Measurements from ENCODE around the gene SLC25A30.

DNA sequence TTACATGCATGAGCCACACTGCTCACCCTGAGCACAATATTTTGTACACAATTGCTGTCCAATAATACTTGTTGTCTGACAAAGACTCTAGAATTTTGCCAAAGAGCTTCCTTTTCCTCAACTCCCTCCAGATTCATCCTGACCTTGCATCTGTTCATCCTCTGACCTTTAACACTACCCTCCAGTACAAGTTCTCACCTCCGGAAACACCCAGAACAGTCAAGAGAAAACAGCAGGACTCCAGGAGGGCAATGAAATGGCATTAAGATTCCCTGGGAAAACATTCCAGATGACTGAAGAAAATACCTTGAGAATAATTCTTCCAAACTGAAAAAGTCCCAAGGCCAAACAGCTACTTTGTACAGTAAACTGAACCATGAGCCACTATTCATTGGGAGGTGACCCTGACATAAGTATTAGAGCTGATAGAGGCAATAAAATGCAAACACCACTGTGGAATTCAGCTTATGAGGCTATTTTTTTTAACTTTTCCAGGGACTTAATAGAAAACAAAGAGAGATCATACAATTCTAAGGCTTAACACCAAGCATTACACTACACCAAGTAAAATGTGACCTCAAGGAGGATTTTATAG is 30.9 kb upstream of the SLC25A30 start:
- TF ChIP-seq TAF1 (IDR thresholded peaks at IDR 0.05; ENCODE audit: borderline replicate concordance, insufficient read depth, low read length) (no peak), POLR2AphosphoS5 (IDR thresholded peaks at IDR 0.05; ENCODE audit: low read depth, low read length) (no peak), SIN3A (IDR thresholded peaks at IDR 0.05; ENCODE audit: borderline replicate concordance, insufficient read depth, low read length) (no peak), FOXP2 (optimal IDR thresholded peaks at IDR 0.05; ENCODE audit: borderline replicate concordance, extremely low read depth, extremely low read length, insufficient read depth) (no peak)
- TF ChIP-seq, protein P1, sequence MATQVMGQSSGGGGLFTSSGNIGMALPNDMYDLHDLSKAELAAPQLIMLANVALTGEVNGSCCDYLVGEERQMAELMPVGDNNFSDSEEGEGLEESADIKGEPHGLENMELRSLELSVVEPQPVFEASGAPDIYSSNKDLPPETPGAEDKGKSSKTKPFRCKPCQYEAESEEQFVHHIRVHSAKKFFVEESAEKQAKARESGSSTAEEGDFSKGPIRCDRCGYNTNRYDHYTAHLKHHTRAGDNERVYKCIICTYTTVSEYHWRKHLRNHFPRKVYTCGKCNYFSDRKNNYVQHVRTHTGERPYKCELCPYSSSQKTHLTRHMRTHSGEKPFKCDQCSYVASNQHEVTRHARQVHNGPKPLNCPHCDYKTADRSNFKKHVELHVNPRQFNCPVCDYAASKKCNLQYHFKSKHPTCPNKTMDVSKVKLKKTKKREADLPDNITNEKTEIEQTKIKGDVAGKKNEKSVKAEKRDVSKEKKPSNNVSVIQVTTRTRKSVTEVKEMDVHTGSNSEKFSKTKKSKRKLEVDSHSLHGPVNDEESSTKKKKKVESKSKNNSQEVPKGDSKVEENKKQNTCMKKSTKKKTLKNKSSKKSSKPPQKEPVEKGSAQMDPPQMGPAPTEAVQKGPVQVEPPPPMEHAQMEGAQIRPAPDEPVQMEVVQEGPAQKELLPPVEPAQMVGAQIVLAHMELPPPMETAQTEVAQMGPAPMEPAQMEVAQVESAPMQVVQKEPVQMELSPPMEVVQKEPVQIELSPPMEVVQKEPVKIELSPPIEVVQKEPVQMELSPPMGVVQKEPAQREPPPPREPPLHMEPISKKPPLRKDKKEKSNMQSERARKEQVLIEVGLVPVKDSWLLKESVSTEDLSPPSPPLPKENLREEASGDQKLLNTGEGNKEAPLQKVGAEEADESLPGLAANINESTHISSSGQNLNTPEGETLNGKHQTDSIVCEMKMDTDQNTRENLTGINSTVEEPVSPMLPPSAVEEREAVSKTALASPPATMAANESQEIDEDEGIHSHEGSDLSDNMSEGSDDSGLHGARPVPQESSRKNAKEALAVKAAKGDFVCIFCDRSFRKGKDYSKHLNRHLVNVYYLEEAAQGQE (IDR thresholded peaks at IDR 0.05; ENCODE audit: insufficient read depth in 1 of 2, low read depth in 2 of 2, low read length in 2 of 2) = no peak
